Right cardiac atrium (tissue), 5 donors: ENCODE data around the gene PARD6G. TPM values are rescaled to one million over a fixed set of nuclear protein-coding genes. Genes with fewer than 3 reads are reported as not detected.

Experiments
- ATAC-seq, 2 donors: fragments of 200-7000 bp; cut with Tn5 transposase; one replicate each; pipeline versions ENCODE4 v1.8.0 to v1.9.1; 2020; ENCODE audit warnings: moderate library complexity in 2 of 2, mild to moderate bottlenecking in 1 of 2
- DNase-seq, 3 donors: peaks; one replicate each; pipeline ENCODE4 v3.0.0-alpha.2; 2020
- H3K27ac ChIP-seq: one replicate; pipeline ENCODE4 v1.5.1; 2013; ENCODE audit warnings: mild to moderate bottlenecking, low read length, control low read depth, moderate library complexity
- H3K27me3 ChIP-seq: one replicate; pipeline ENCODE4 v1.6.1; 2013; ENCODE audit not compliant: control insufficient read depth, insufficient read depth
- H3K4me1 ChIP-seq: one replicate; pipeline ENCODE4 v1.6.1; 2013; ENCODE audit warnings: low read length; ENCODE audit not compliant: control insufficient read depth, insufficient read depth
- H3K4me3 ChIP-seq: one replicate; pipeline ENCODE4 v1.5.1; 2013; ENCODE audit warnings: low read length, control low read depth
- H3K9me3 ChIP-seq: one replicate; pipeline ENCODE4 v1.6.1; 2013; ENCODE audit warnings: low read length; ENCODE audit not compliant: control insufficient read depth
- WGBS: extraction: QIAGEN DNeasy Blood & Tissue Kit; methylation state at CpG from one replicate; pipeline ENCODE4 v1.1.7; 2013; 5-methylcytosine and 5-hydroxymethylcytosine counted together
- intact Hi-C, 4 donors: fragments of 100-400 bp; cut with DNase I; formaldehyde crosslinking; loops; one replicate each; pipeline versions ENCODE4 v1.11.0 to v1.14.0; 2022 to 2023
- polyA plus RNA-seq: library from polyadenylated mRNA; stranded (reverse); fragments of 200-250 nt; gene quantifications from one replicate; pipeline ENCODE4 v1.2.3, GENCODE V29; 2013
- total RNA-seq, 4 donors: library from RNA; stranded (reverse); fragmentation: NEBNext Ultra II Directional; extraction: Animal tissue kit (Norgen Biotek cat#: 25700); gene quantifications; one replicate each; pipeline ENCODE4 v1.2.1, GENCODE V29; 2021
- donor health status: healthy with polysubstance abuse.
- donor health status: DM: no; HTN: yes; CAD: no.
- donor health status: DM: no; HTN: no; CAD: no.
- donor health status: DM: no; HTN: yes; CAD: no; lungs with severe emphysema.
- donor health status: DM: yes; HTN: yes; CAD: no.

The PARD6G gene
- total and polyA plus RNA-seq, 5 donors: 2.5 to 5.0 (median 4.4) TPM

- no peak overlapping the region for H3K27ac ChIP-seq
- ATAC-seq (no peak), DNase-seq (no peak)
- H3K27me3 ChIP-seq: no peaks in the 10 kb centered on the region
- H3K9me3 ChIP-seq: no peaks in the 10 kb centered on the region
- H3K4me1 ChIP-seq: no peaks in the 10 kb centered on the region
- H3K4me3 ChIP-seq: no peak overlapping the region
- intact Hi-C loops: no loop called here
- WGBS: 85% methylated on average over 3 of the region's 3 CpGs
These were observed 115.0 kb downstream of the PARD6G start for GRCh38 chr18:80132180-80132812.

DNA sequence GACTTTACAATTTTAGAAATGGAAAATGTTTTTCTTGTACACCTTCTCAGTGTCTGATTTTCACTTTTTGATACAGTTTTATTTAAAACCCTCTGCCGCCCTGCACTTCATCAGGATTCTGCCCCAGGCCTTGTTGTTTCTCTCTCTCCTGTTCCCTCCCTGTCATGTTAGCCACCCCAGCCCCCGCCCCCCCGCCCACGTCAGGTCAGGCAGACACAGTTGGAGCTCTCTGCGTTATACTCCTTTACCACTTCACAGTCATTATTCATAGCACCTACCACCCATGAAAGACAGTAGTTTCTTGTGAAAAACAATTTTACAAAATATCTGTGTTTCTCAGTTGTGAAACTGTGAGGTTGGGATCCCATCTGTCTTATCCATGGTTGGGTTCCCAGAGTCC, 116.8 kb downstream of the PARD6G start:
- no peak for ATAC-seq
- intact Hi-C loops: no loop called here
- 87% methylated on average over 5 of the region's 5 CpGs for WGBS

GRCh38 chr18:80129672-80130367, 117.5 kb downstream of the PARD6G start:
- DNase-seq: no peak

More for the DNA sequence above, 116.8 kb downstream of the PARD6G start:
- no peaks in the 10 kb centered on the region for H3K4me1 ChIP-seq
- H3K27ac ChIP-seq: no peak overlapping the region
- H3K27me3 ChIP-seq: no peaks in the 10 kb centered on the region
- no peak overlapping the region for H3K4me3 ChIP-seq
- no peaks in the 10 kb centered on the region for H3K9me3 ChIP-seq
- no peak for DNase-seq

DNA sequence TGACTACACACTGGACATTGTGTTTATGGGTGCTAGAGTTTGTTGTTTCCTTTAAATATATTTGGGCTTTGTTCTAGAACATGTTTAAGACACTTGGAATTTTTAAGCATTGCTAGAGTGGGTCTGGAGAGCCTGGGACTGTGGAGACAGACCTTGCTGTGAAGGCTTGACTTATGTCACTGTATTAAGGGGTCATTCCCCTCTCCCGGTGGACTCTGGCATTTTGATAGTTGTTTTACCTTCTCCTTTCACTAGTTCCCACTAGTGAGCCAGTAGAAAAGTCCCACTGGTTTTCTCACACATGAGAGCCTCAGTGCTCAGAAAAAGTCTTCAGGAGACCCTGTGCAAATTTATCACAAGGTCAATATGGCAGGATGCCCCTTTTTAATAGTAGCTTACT, 119.7 kb downstream of the PARD6G start:
- H3K27me3 ChIP-seq: no peaks in the 10 kb centered on the region
- H3K4me3 ChIP-seq: no peak overlapping the region
- H3K4me1 ChIP-seq: no peaks in the 10 kb centered on the region
- DNase-seq (no peak), ATAC-seq (no peak)
- H3K9me3 ChIP-seq: no peaks in the 10 kb centered on the region
- 89% methylated on average over 1 of the region's 1 CpG for WGBS
- no peak overlapping the region for H3K27ac ChIP-seq
- intact Hi-C loops: no loop called here

More at GRCh38 chr18:80129672-80130367, 117.5 kb downstream of the PARD6G start:
- WGBS: 98% methylated on average over 7 of the region's 7 CpGs
- no peak overlapping the region for H3K4me3 ChIP-seq
- intact Hi-C loops: no loop called here
- H3K27me3 ChIP-seq: no peaks in the 10 kb centered on the region
- no peak overlapping the region for H3K27ac ChIP-seq
- H3K4me1 ChIP-seq: no peaks in the 10 kb centered on the region
- no peaks in the 10 kb centered on the region for H3K9me3 ChIP-seq
- ATAC-seq: no peak

- H3K4me1 ChIP-seq: no peaks in the 10 kb centered on the region
- ATAC-seq: no peak
- DNase-seq: no peak
- H3K9me3 ChIP-seq: no peaks in the 10 kb centered on the region
- intact Hi-C loops: no loop called here
- no peak overlapping the region for H3K27ac ChIP-seq
- H3K4me3 ChIP-seq: no peak overlapping the region
- WGBS: 95% methylated on average over 9 of the region's 9 CpGs
- no peaks in the 10 kb centered on the region for H3K27me3 ChIP-seq
These were observed 120.5 kb downstream of the PARD6G start for GRCh38 chr18:80126797-80127196.

DNA sequence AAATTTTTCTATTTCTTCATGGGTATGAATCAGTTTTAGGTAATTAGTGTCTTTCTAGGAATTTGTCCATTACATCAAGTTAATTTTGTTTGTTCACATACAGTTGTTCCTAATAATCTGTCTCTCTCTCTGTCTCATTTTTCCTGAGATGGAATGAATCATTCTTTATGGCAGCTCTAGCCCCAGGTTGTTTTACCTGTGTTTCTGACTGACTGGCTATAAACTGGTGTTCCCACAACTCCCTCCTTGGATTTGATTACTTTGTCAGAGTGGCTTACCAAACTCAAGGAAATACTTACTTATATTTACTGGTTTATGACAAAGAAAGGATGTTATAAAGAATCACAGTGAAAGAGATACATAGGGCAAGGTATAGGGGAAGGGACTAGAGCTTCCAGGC, 123.2 kb downstream of the PARD6G start:
- no peak overlapping the region for H3K4me3 ChIP-seq
- no peak overlapping the region for H3K27ac ChIP-seq
- intact Hi-C loops: no loop called here
- no peak for ATAC-seq
- no peak for DNase-seq
- no peaks in the 10 kb centered on the region for H3K4me1 ChIP-seq
- H3K9me3 ChIP-seq: no peaks in the 10 kb centered on the region
- H3K27me3 ChIP-seq: no peaks in the 10 kb centered on the region

GRCh38 chr18:80120932-80121331, 126.4 kb downstream of the PARD6G start:
- DNase-seq (no peak), ATAC-seq (no peak)
- H3K4me3 ChIP-seq: no peak overlapping the region
- no peaks in the 10 kb centered on the region for H3K27me3 ChIP-seq
- no peaks in the 10 kb centered on the region for H3K9me3 ChIP-seq
- WGBS: 85% methylated on average over 1 of the region's 1 CpG
- intact Hi-C loops: no loop called here
- no peak overlapping the region for H3K27ac ChIP-seq
- H3K4me1 ChIP-seq: peaks cover 1% of the 10 kb centered on the region

DNA sequence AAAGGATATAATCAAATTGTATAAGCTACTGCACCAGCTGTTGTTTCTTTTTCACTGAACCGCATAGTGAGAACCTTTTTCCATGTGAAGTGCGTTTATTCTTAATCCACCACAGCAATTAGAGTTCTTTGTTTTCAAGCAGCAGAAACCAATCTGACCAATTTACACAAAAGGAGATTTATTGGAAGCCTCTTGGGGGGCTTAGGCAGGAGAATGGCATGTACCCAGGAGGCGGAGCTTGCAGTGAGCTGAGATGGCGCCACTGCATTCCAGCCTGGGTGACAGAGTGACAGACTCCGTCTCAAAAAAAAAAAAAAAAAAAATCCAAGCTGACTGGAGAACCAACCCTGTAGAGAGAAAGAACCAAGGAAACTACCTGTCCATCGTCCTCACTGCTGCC, 128.2 kb downstream of the PARD6G start:
- no peak for ATAC-seq
- 79% methylated on average over 6 of the region's 6 CpGs for WGBS
- Histone ChIP-seq H3K27ac (no peak overlapping the region), H3K9me3 (no peaks in the 10 kb centered on the region), H3K27me3 (no peaks in the 10 kb centered on the region), H3K4me1 (peaks cover 1% of the 10 kb centered on the region), H3K4me3 (no peak overlapping the region)
- DNase-seq: no peak
- intact Hi-C loops: no loop called here

DNA sequence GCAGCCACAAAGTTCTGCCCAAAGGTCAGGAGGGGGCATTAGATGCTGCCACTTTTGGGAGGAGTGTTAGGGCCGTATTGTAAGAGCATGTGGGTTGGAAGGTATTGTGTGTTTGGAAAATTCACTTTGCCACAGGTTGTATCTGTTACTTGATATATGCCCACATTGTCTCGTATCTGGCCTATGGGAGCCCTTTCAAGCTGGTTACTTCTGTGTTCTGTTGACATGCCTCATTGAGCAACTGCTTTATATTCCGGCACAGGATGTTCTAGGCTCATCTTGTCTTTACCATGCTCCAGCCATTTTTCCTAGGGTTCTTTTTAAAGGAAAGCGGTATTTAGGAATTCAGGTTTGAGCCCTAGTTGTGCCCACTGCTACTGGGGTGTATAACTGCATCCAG, 132.3 kb downstream of the PARD6G start:
- 92% methylated on average over 4 of the region's 4 CpGs for WGBS
- ATAC-seq (no peak), DNase-seq (no peak)
- H3K27me3 ChIP-seq: no peaks in the 10 kb centered on the region
- H3K27ac ChIP-seq: no peak overlapping the region
- H3K4me1 ChIP-seq: peaks cover 5% of the 10 kb centered on the region
- no peak overlapping the region for H3K4me3 ChIP-seq
- intact Hi-C loops: no loop called here
- no peaks in the 10 kb centered on the region for H3K9me3 ChIP-seq

- H3K27me3 ChIP-seq: no peaks in the 10 kb centered on the region
- H3K9me3 ChIP-seq: no peaks in the 10 kb centered on the region
- no peak overlapping the region for H3K4me3 ChIP-seq
- no peak overlapping the region for H3K27ac ChIP-seq
- 6% methylated on average over 1 of the region's 1 CpG for WGBS
- intact Hi-C loops: no loop called here
- ATAC-seq (no peak), DNase-seq (no peak)
- H3K4me1 ChIP-seq: peaks cover 5% of the 10 kb centered on the region
These were observed 134.6 kb downstream of the PARD6G start for GRCh38 chr18:80112624-80113248.

GRCh38 chr18:80109676-80110078, 137.6 kb downstream of the PARD6G start:
- intact Hi-C loops: no loop called here
- Histone ChIP-seq H3K4me1 (peaks cover 4% of the 10 kb centered on the region), H3K27me3 (no peaks in the 10 kb centered on the region), H3K27ac (peak overlapping the region; percentile 66), H3K9me3 (no peaks in the 10 kb centered on the region), H3K4me3 (peak overlapping the region; percentile 99)
- peak; percentile 49 to 76 (median 64) for DNase-seq
- WGBS: under 1% methylated on average over 34 of the region's 34 CpGs
- peak; percentile 22 to 40 for ATAC-seq
